Naive thymus-derived CD4-positive, alpha-beta T cell (primary cell): Measurements from ENCODE around the gene BMP4. TPM values are rescaled to one million over a fixed set of nuclear protein-coding genes. Genes with fewer than 3 reads are reported as not detected.

Experiments
- ATAC-seq: fragments of 150-1000 bp; cut with Tn5 transposase; 2 replicates; pipeline ENCODE4 v1.10.0; 2021; ENCODE audit warnings: mild to moderate bottlenecking, moderate library complexity
- CTCF ChIA-PET: fragments of 350-600 bp; sonication (Branson Sonifier 250); formaldehyde crosslinking; loops from one replicate; lab custom pipeline; 2021; ENCODE audit warnings: antibody characterized with exemption; lab: Charles Lee
- POLR2A ChIA-PET: fragments of 350-600 bp; sonication (Branson Sonifier 250); formaldehyde crosslinking; loops from one replicate; lab custom pipeline; 2021; ENCODE audit warnings: antibody characterized with exemption, inconsistent platforms; lab: Charles Lee
- DNase-seq, 9 donors: peaks; one replicate each; pipeline versions ENCODE4 v3.0.0 to v3.0.0-alpha.2; 2020 to 2022; ENCODE audit warnings: mixed read lengths in 1 of 9
- H3K27ac ChIP-seq: one replicate; pipeline ENCODE4 v1.7.0; 2013; ENCODE audit warnings: mild to moderate bottlenecking, low read depth, low read length, moderate library complexity
- H3K27me3 ChIP-seq, 2 donors: one replicate each; pipeline ENCODE4 v1.7.0; 2013; ENCODE audit warnings: low read length in 2 of 2, mild to moderate bottlenecking in 2 of 2, moderate library complexity in 2 of 2; ENCODE audit not compliant: control insufficient read depth in 2 of 2, insufficient read depth in 2 of 2
- H3K36me3 ChIP-seq, 3 experiments: 1 replicate in 2 of 3; 2 replicates in 1 of 3; pipeline ENCODE4 v1.7.0; 2013; ENCODE audit warnings: low read length in 3 of 3, mild to moderate bottlenecking in 3 of 3, moderate library complexity in 1 of 3; ENCODE audit not compliant: insufficient read depth in 3 of 3, control insufficient read depth in 2 of 3
- H3K4me1 ChIP-seq, 2 donors: one replicate each; pipeline ENCODE4 v1.7.0; 2013; ENCODE audit warnings: low read length in 2 of 2, mild to moderate bottlenecking in 2 of 2, moderate library complexity in 1 of 2; ENCODE audit not compliant: control insufficient read depth in 2 of 2, insufficient read depth in 2 of 2
- H3K4me3 ChIP-seq: 2 replicates; pipeline ENCODE4 v1.7.0; 2013; ENCODE audit warnings: mild to moderate bottlenecking, low read length
- H3K9me3 ChIP-seq, 3 experiments: 1 replicate in 2 of 3; 2 replicates in 1 of 3; pipeline ENCODE4 v1.7.0; 2013; ENCODE audit warnings: low read length in 3 of 3; ENCODE audit not compliant: control insufficient read depth in 2 of 3
- H3K27ac Mint-ChIP-seq, 9 donors: one replicate each; pipeline ENCODE4 v1.8.0; 2020 to 2022; ENCODE audit warnings: mixed read lengths in 9 of 9, mild to moderate bottlenecking in 8 of 9, moderate library complexity in 5 of 9, inconsistent platforms in 2 of 9
- H3K27me3 Mint-ChIP-seq, 5 donors: one replicate each; pipeline ENCODE4 v1.8.0; 2021 to 2022; ENCODE audit warnings: mixed read lengths in 5 of 5, mild to moderate bottlenecking in 1 of 5
- H3K36me3 Mint-ChIP-seq, 5 donors: one replicate each; pipeline ENCODE4 v1.8.0; 2020 to 2022; ENCODE audit warnings: mixed read lengths in 5 of 5, mild to moderate bottlenecking in 3 of 5, inconsistent platforms in 1 of 5
- H3K4me1 Mint-ChIP-seq, 7 donors: one replicate each; pipeline ENCODE4 v1.8.0; 2020 to 2022; ENCODE audit warnings: mixed read lengths in 7 of 7, mild to moderate bottlenecking in 3 of 7, inconsistent platforms in 1 of 7
- H3K4me3 Mint-ChIP-seq, 10 donors: one replicate each; pipeline ENCODE4 v1.8.0; 2020 to 2022; ENCODE audit warnings: mild to moderate bottlenecking in 10 of 10, mixed read lengths in 10 of 10, moderate library complexity in 6 of 10, inconsistent platforms in 2 of 10
- H3K9me3 Mint-ChIP-seq, 11 donors: one replicate each; pipeline ENCODE4 v1.8.0; 2020 to 2022; ENCODE audit warnings: mixed read lengths in 11 of 11, mild to moderate bottlenecking in 4 of 11, inconsistent platforms in 1 of 11, moderate library complexity in 1 of 11
- intact Hi-C, 2 donors: fragments of 100-400 bp; cut with micrococcal nuclease; formaldehyde crosslinking; loops; one replicate each; pipeline ENCODE4 v1.15.1; 2023
- polyA plus RNA-seq, 2 donors: library from polyadenylated mRNA; unstranded; fragments of 300-500 nt; fragmentation: Illumina TruSeq; gene quantifications; one replicate each; pipeline ENCODE4 v1.2.3, GENCODE V29; 2021
- total RNA-seq, 6 experiments: library from RNA in 5 of 6; stranded (reverse) in 5 of 6; gene quantifications; 1 replicate in 5 of 6; 2 replicates in 1 of 6; pipeline ENCODE4 v1.2.3 and lab custom pipeline; 2021 to 2026

Gene BMP4
- total and polyA plus RNA-seq, 7 experiments from 2014 or later = 0.24 to 2.3 (median 1.3) TPM; not detected in 2

DNA sequence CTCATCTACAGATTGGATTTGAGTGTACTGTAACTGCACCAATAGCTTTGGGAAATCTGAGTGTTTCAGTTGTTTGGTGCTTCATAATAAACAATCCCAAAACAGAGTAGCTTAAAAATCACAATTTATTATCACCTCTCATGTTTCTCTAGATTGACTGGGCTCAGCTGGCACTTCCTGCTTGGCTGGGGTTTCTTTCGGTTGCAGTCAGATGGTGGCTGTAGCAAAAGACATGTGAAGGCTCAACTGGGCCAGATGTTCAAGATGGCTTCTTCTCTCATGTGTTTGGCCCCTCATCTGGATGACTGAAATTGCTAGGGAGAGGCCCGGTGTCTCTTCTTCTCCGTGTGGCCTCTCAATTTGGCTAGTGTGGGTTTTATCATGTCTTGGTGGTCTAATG, 12.1 kb upstream of the BMP4 start:
- ChIA-PET CTCF (no interaction called here), POLR2A (no interaction called here)
- Mint-ChIP-seq H3K4me1 (peaks cover 0 to 2% (median 1%) of the 10 kb centered on the region in 7 donors), H3K9me3 (peaks cover 0 to 4% (median 0%) of the 10 kb centered on the region in 11 donors), H3K27ac (no peak overlapping the region), H3K27me3 (peaks cover 28 to 62% (median 40%) of the 10 kb centered on the region in 5 donors), H3K36me3 (no peaks in the 10 kb centered on the region), H3K4me3 (no peak overlapping the region)
- Histone ChIP-seq H3K4me1 (no peaks in the 10 kb centered on the region), H3K27me3 (no peaks in the 10 kb centered on the region), H3K27ac (no peak overlapping the region), H3K9me3 (no peaks in the 10 kb centered on the region), H3K4me3 (no peak overlapping the region), H3K36me3 (no peaks in the 10 kb centered on the region)
- ATAC-seq (no peak), DNase-seq (no peak)
- intact Hi-C loops = no loop called here

DNA sequence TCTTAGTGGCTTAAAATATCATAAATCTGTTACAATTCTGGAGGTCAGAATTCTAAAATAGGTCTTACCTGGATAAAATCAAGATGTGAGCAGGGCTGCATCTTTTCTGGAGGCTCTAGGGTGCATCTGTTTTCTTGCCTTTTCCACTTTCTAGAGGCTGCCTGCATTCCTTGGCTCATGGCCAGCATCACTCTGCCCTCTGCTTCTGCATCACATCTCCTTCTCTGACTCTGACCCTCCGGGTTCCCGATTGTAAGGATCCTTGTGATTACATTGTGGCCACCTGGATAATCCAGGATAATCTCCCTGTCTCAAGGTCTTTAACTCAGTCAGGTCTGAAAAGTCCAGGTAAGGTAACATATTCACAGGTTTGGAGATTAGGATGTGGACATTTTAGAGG, 11.0 kb upstream of the BMP4 start:
- ATAC-seq = no peak
- H3K36me3 Mint-ChIP-seq = no peaks in the 10 kb centered on the region
- Histone ChIP-seq H3K27me3 (no peaks in the 10 kb centered on the region), H3K4me3 (no peak overlapping the region), H3K4me1 (no peaks in the 10 kb centered on the region), H3K36me3 (no peaks in the 10 kb centered on the region), H3K9me3 (no peaks in the 10 kb centered on the region), H3K27ac (no peak overlapping the region)
- ChIA-PET CTCF (no interaction called here), POLR2A (no interaction called here)
- intact Hi-C loops = no loop called here
- H3K27ac Mint-ChIP-seq = no peak overlapping the region
- H3K4me3 Mint-ChIP-seq = no peak overlapping the region
- peaks cover 0 to 9% (median 6%) of the 10 kb centered on the region in 7 donors for H3K4me1 Mint-ChIP-seq
- H3K27me3 Mint-ChIP-seq = peaks cover 40 to 69% (median 47%) of the 10 kb centered on the region in 5 donors
- H3K9me3 Mint-ChIP-seq = peaks cover 0 to 4% (median 0%) of the 10 kb centered on the region in 11 donors
- no peak for DNase-seq

- H3K4me3 ChIP-seq = no peak overlapping the region
- no peak for DNase-seq
- ATAC-seq = no peak
- Mint-ChIP-seq H3K9me3 (peaks cover 0 to 4% (median 0%) of the 10 kb centered on the region in 11 donors), H3K4me3 (peak overlapping the region in 2 of 10 donors; percentile 34 to 69), H3K27me3 (peaks cover 57 to 73% (median 64%) of the 10 kb centered on the region in 5 donors), H3K4me1 (peaks cover 0 to 10% (median 6%) of the 10 kb centered on the region in 7 donors), H3K27ac (peak overlapping the region in 1 of 9 donors; percentile 25), H3K36me3 (no peaks in the 10 kb centered on the region)
- intact Hi-C loops = no loop called here
- ChIA-PET CTCF (no interaction called here), POLR2A (no interaction called here)
- no peaks in the 10 kb centered on the region for H3K4me1 ChIP-seq
- H3K27ac ChIP-seq = no peak overlapping the region
- no peaks in the 10 kb centered on the region for H3K36me3 ChIP-seq
- H3K27me3 ChIP-seq = no peaks in the 10 kb centered on the region
- H3K9me3 ChIP-seq = no peaks in the 10 kb centered on the region
Measured at GRCh38 chr14:53964249-53964648, 7.6 kb upstream of the BMP4 start.

GRCh38 chr14:53963320-53964227, 6.9 kb upstream of the BMP4 start:
- CTCF ChIA-PET = no interaction called here
- no peaks in the 10 kb centered on the region for H3K36me3 Mint-ChIP-seq
- H3K27ac Mint-ChIP-seq = no peak overlapping the region
- H3K27me3 ChIP-seq = no peaks in the 10 kb centered on the region
- H3K9me3 ChIP-seq = no peaks in the 10 kb centered on the region
- intact Hi-C loops = no loop called here
- H3K27ac ChIP-seq = no peak overlapping the region
- H3K9me3 Mint-ChIP-seq = peaks cover 0 to 2% (median 0%) of the 10 kb centered on the region in 11 donors
- H3K27me3 Mint-ChIP-seq = peaks cover 57 to 73% (median 68%) of the 10 kb centered on the region in 5 donors
- H3K4me3 Mint-ChIP-seq = peak overlapping the region in 7 of 10 donors; percentile 13 to 72 (median 57)
- H3K4me1 ChIP-seq = no peaks in the 10 kb centered on the region
- POLR2A ChIA-PET = no interaction called here
- H3K36me3 ChIP-seq = no peaks in the 10 kb centered on the region
- H3K4me1 Mint-ChIP-seq = peaks cover 0 to 10% (median 6%) of the 10 kb centered on the region in 7 donors
- no peak overlapping the region for H3K4me3 ChIP-seq
- no peak for ATAC-seq
- DNase-seq = peak in 2 of 9 donors; percentile 11 to 16

DNA sequence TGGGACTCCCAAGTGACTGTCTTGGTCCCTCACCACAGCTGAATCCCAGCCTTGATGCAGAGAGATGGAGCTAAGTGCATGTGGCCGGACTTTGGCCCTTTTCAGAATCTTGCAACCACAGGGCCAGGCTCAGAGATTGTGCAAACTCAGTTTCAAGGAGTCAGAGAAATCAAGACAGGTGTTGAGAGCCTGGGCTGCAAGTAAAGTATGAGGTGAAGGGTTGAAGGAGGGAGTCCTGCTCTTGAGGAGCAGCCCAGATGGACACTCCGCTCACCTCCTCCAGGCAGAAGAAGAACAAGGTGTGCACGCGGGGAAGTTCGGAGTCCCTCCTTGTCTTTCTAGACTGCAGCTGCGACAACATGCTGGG, 6.3 kb upstream of the BMP4 start:
- H3K27me3 ChIP-seq = no peaks in the 10 kb centered on the region

DNA sequence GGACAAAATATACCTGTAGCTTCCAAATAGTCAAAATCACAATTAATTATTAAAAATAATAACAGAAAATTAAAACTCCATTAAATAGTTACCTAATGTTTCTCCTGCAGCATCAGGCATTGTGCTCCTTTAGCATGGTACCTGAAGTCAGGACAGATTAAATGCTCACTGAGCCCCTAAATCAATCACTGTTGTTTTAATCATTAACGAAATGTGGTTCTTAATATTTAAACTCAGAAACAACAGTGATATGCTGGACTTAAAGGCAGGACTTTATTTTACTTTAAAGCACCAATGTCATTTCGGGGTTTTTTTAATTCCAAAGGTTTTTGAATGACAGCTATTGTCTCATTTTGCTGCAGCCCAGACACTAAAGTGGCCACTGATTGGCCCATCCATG, 2.0 kb upstream of the BMP4 start:
- intact Hi-C loops = loop anchor here in 1 of 2 donors (10.0 kb wide), 1 partner anchor 1404 kb away; the partner anchor contains the start of genes GPR137C and TXNDC16
- no peak overlapping the region for H3K4me3 Mint-ChIP-seq

More for the DNA sequence above, 6.3 kb upstream of the BMP4 start:
- Mint-ChIP-seq H3K27ac (no peak overlapping the region), H3K27me3 (peaks cover 58 to 75% (median 70%) of the 10 kb centered on the region in 5 donors), H3K4me3 (peak overlapping the region in 4 of 10 donors; percentile 12 to 69 (median 40)), H3K36me3 (no peaks in the 10 kb centered on the region), H3K9me3 (peaks cover 0 to 2% (median 0%) of the 10 kb centered on the region in 11 donors), H3K4me1 (peaks cover 0 to 10% (median 6%) of the 10 kb centered on the region in 7 donors)
- CTCF ChIA-PET = no interaction called here
- intact Hi-C loops = no loop called here
- POLR2A ChIA-PET = no interaction called here
- Histone ChIP-seq H3K4me1 (no peaks in the 10 kb centered on the region), H3K4me3 (no peak overlapping the region), H3K36me3 (no peaks in the 10 kb centered on the region), H3K27ac (no peak overlapping the region), H3K9me3 (no peaks in the 10 kb centered on the region)
- no peak for ATAC-seq
- DNase-seq = no peak

More for the DNA sequence above, 2.0 kb upstream of the BMP4 start:
- ChIA-PET POLR2A (no interaction called here), CTCF (no interaction called here)
- Histone ChIP-seq H3K9me3 (no peaks in the 10 kb centered on the region), H3K4me3 (no peak overlapping the region), H3K4me1 (peaks cover 0 to 14% of the 10 kb centered on the region in 2 donors), H3K27ac (no peak overlapping the region), H3K27me3 (peaks cover 0 to 4% of the 10 kb centered on the region in 2 donors), H3K36me3 (no peaks in the 10 kb centered on the region)
- no peaks in the 10 kb centered on the region for H3K36me3 Mint-ChIP-seq
- ATAC-seq (no peak), DNase-seq (no peak)
- H3K4me1 Mint-ChIP-seq = peaks cover 0 to 41% (median 27%) of the 10 kb centered on the region in 7 donors
- H3K9me3 Mint-ChIP-seq = peaks cover 0 to 7% (median 0%) of the 10 kb centered on the region in 11 donors
- no peak overlapping the region for H3K27ac Mint-ChIP-seq
- peaks cover 60 to 86% (median 67%) of the 10 kb centered on the region in 5 donors for H3K27me3 Mint-ChIP-seq
